ENCODE measurements around the gene CAMKMT. TPM values are rescaled to one million over a fixed set of nuclear protein-coding genes. Genes with fewer than 3 reads are reported as not detected.

Gene CAMKMT
- total RNA-seq, 1 experiment from 2014 or later: 14.2 TPM

DNA sequence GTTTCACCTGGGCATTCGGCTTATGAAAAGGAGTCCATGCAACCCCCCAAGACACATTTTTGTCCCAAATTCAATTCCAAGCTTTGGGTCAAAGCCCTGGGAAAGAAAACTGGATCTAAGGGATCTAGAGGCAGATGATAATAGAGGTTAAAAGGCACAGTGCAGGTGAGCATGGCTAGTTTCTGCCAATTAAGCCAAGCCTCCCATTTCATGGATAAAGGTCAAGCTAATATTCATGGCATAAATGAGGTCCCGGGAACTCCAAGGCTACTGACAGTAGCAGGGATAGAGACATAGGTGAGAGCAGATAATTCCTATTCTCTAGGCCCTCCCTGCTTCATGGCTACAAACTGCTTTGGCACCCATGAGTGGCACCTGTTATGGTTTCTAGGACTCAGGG is 83.1 kb downstream of the CAMKMT start:
- DNase-seq (ENCODE audit: low read depth): no peak

DNA sequence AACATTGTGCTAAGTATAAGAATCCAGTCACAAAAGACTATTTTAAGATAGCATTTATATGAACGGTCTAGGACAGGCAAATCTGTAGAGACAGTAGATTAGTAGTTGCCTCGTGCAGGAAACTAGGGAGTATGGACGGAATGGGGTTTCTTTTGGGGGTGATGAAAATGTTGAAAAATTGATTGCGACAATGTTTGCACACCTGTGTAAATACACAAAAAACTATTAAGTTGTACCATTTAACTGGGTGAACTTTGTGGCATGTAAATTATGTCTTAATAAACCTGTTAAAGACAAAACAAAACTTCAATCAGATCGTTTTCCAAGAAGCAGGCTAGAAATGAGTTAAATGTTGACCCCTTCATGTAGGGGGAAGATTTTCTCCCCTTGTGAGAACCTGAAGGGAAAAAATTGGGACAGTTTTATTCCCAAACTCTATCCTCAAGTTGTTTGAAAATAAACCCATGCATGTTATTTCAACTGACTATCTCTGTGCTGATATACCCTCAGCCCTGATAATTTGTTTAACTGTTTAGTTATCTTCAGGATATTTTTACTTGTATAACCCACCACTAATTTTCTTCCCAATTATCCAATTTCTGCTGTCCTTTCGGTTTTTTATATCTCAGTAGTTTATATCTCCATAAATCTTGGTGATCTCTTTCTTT is 87.2 kb downstream of the CAMKMT start:
- DNase-seq (ENCODE audit: low read depth): no peak

- DNase-seq (ENCODE audit: low read depth): no peak
Measured at GRCh38 chr2:44450082-44450481, 88.3 kb downstream of the CAMKMT start.

GRCh38 chr2:44450806-44451205 is 89.1 kb downstream of the CAMKMT start:
- DNase-seq (ENCODE audit: low read depth): no peak

DNA sequence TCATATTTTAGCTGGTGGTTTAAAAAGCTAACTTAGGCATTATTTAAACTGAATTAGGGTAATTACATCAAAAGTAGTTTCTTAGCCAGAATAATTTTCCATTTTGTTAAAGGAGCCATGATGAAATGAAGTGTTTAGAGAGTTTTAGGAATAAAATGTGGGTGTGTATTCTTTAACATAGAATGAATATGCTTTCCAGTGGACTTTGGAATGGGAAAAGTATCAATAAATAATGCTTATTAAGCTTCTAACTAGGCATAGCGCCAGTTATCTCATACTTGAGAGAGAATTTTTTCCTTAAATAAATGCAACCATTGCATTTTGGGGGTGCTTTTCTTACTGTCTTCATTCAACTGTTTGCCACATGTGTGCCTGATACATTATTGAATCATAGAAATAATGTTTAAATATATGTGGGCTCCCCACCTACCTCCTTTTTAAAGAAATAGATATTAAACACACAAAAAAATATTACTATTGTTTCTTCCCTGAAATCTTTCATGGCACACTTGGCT is 90.4 kb downstream of the CAMKMT start:
- no peak for DNase-seq (ENCODE audit: low read depth)

DNA sequence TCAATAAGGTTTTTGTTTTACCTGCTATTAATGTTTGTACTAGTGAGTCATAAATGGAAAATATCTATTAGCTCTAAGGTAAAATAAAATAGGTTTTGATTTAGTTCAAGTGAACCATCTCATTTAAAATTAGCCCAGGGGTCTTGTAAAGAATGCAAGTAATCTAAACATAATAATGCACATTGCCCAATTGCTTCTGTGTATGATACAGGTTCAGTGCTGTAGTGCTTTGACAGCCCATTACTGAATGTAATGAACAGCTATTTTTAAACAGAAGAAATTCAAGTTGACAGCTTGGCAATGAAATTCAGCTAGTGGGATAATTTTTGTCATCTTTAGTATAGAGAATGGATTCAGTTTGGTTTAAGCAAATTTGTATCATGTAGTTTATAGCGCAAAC is 91.5 kb downstream of the CAMKMT start:
- DNase-seq (ENCODE audit: low read depth): no peak

- DNase-seq (ENCODE audit: low read depth): no peak
Measured at GRCh38 chr2:44455877-44456276, 94.1 kb downstream of the CAMKMT start.

GRCh38 chr2:44456946-44457345 is 95.2 kb downstream of the CAMKMT start:
- DNase-seq (ENCODE audit: low read depth): no peak

DNA sequence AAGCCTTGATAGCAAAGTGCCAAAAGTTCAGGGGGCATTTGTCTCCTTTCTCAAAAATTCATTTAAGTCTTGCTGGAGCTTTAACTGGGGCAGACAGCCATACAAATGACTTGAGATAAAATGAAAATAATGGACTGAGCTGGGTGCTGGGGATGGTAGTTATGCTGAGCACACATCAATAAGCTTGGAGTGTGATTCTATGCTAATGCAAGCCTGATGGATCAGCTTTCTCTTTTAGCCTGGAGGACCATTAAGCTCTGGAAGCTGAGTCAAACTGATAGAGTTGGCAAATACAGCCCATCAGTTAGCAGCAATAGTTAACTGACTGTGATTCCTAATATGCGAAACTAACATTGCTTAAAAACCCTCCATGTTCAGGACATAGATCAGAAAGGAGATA is 98.0 kb downstream of the CAMKMT start:
- no peak for DNase-seq (ENCODE audit: low read depth)

- DNase-seq (ENCODE audit: low read depth): no peak
Measured at GRCh38 chr2:44462934-44463849, 101.4 kb downstream of the CAMKMT start.

DNA sequence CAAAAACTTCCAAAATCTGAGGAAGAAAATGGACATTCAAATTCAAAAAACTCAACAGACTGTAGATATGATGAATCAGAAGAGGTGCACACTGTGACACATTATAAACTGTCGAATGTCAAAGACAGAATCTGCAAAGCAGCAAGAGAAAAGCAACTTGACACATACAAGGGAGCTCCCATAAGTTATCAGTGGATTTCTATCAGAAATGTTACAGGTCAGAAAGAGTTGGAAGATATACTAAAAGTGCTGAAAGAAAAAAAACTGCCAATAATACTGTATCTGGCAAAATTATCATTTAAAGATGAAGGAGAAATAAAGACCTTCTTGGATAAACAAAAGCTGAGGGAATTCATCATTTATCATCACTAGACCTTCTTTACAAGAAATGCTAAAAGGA is 102.7 kb downstream of the CAMKMT start:
- DNase-seq (ENCODE audit: low read depth): no peak

- DNase-seq (ENCODE audit: low read depth): no peak
Measured at GRCh38 chr2:44470151-44470550, 108.4 kb downstream of the CAMKMT start.

DNA sequence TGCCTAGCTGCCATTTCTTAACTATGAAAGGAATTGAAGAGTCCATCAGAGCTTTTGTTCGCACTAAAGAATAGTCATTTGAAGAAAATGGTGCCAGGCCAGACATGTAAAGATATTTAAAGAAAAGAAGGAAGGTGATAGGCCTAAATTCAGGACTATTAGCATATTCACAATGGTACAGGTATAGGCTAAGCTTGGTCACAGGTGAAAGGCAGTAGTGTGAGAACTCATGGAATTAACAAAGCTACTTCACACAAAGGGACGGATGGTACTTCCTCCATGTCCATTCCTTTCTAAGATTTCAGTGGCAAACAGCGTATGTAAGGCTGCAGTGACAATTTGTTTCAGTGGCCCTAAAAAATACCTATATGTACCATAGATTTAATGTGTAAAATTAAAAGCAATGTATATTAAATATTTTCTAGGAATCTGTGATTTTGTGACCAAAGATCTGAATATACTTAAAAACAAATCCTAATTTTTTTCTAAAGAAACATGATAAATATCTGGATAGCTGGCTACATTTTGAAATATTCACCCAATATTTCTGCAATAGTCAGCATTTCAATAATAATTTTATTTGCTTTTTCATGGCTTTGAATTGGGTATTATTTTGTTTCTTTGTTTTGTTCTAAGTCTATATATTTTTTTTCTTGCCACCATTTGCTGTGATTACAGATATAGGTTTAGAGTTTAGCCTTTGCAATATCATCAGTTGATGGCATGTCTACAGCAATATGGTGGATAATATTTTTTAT is 116.1 kb downstream of the CAMKMT start:
- no peak for DNase-seq (ENCODE audit: low read depth)

GRCh38 chr2:44479127-44479887 is 117.6 kb downstream of the CAMKMT start:
- peak; percentile 75 for DNase-seq (ENCODE audit: low read depth)

DNA sequence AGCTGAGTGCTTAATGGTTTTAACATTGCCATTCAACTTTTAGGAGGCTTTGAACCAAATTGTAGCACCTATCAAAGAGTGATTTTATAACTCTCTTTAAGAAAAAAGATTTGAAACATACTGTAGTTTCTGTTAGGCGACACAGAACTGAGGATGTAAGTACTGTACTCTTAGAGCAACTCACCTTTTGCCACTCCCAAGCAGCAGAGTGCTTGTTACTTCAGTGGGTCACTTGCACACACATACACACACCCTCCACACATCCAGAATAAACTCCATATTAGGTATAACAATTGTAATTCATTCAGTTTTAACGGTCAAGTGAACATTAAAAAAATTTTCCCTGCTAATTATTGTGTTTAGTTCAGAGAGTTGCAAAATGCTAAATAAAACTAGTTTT is 118.3 kb downstream of the CAMKMT start:
- DNase-seq (ENCODE audit: low read depth): no peak

GRCh38 chr2:44487052-44487451 is 125.3 kb downstream of the CAMKMT start:
- no peak for DNase-seq (ENCODE audit: low read depth)

- DNase-seq (ENCODE audit: low read depth): no peak
Measured at GRCh38 chr2:44490726-44491125, 129.0 kb downstream of the CAMKMT start.

DNA sequence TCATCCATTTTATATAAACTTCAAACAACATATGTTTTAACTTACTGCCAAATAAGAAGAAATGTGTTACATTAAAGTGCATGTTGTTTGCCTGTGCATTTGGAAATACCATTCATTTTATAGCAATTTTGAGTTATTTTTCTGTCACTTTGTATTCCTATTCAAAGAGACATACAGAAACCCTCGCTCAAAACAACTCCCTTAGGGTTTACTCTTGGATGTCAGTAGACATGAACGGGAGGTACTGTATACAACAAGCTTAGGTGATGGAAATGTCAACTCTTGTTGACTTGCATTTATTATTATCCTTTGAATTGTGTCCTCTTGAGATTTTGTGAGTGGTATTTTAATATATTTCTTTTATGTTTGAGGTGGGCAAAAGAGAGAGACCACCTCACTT is 132.3 kb downstream of the CAMKMT start:
- no peak for DNase-seq (ENCODE audit: low read depth)

DNA sequence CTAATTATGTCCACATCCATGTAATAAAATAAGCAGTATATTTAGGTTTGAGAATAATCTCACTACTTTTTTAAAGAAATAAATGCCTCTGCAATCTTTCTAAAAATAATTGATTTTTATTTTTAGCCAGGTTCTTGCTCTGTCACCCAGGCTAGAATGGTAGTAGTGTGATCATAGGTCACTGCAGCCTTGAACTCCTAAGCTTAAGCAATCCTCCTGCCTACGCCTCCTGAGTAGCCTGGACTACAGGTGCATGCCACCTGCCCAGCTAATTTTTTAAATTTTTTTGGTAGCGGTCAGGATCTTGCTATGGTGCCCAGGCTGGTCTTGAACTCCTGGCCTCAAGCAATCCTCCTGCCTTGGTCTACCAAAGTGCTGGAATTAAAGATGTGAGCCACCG is 133.3 kb downstream of the CAMKMT start:
- DNase-seq (ENCODE audit: low read depth): no peak

GRCh38 chr2:44495544-44495943 is 133.8 kb downstream of the CAMKMT start:
- no peak for DNase-seq (ENCODE audit: low read depth)

DNA sequence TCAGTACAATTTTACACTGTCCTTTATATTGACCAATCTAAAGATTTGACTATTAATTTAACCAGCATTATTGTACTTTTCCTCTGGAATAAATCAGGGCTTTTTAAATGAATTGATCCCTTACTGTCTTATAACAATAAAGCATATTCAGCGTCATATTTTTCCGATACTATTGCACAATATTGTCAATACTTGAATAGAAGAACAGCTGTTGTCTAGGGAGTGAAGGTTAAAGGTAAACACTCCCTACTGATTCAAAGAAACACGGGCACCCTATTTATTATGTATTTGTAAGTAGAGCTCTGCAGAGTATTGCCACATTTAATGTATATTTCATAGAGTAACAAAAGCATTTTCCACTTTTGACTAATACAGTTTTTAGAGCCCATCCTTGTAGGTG is 134.4 kb downstream of the CAMKMT start:
- no peak for DNase-seq (ENCODE audit: low read depth)

DNA sequence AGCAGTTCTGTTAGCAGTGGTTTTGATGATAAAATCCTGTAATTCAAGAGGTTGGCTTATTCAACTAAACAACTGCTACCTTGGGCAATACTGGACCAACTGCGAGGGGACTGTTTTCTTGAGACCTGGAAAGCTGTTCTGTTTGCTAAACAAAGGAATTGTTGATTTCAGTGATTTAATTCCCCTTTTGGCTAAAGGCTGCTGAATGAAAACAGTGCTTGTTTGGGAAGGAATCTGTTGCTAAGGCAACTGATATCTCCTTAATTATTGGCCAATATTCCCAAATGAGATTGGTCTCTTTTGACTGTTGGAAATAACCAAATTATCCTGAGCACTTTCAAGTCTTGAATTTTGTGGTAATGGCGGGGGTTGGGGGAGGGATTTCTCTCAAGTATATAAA is 136.8 kb downstream of the CAMKMT start:
- no peak for DNase-seq (ENCODE audit: low read depth)
